K562 (cell line): ENCODE measurements around the gene FANCG. TPM values are rescaled to one million over a fixed set of nuclear protein-coding genes. Genes with fewer than 3 reads are reported as not detected.

Source experiments
- CBFB ChIP-seq: sonication (generic); formaldehyde crosslinking; IDR thresholded peaks from 2 replicates; pipeline ENCODE4 v1.4.0; 2020; ENCODE audit warnings: mild to moderate bottlenecking, missing genetic modification reagents
- CREB1 ChIP-seq, 2 experiments: sonication (generic) in 1 of 2; formaldehyde crosslinking in 1 of 2; IDR thresholded peaks; 2 replicates each; pipeline versions ENCODE4 v1.6.1 to v1.8.0; 2012 to 2022; ENCODE audit warnings: inconsistent platforms in 1 of 2, mild to moderate bottlenecking in 1 of 2, missing genetic modification reagents in 1 of 2, moderate library complexity in 1 of 2
- CREM ChIP-seq: IDR thresholded peaks from 2 replicates; pipeline ENCODE4 v1.6.1; 2014; ENCODE audit warnings: antibody characterized with exemption, low read depth
- CXXC5 ChIP-seq: fragments of 250-450 bp; sonication (Bioruptor Pico); IDR thresholded peaks from 2 replicates; pipeline ENCODE4 v1.8.0; 2022; ENCODE audit warnings: inconsistent platforms, mild to moderate bottlenecking, moderate library complexity
- DNMT1 ChIP-seq: fragments of 450-650 bp; IDR thresholded peaks from 2 replicates; pipeline ENCODE4 v1.6.1; 2016; ENCODE audit warnings: antibody characterized with exemption, mild to moderate bottlenecking
- HDAC8 ChIP-seq: fragments of 450-650 bp; IDR thresholded peaks from 2 replicates; pipeline ENCODE4 v1.6.1; 2016; ENCODE audit warnings: mild to moderate bottlenecking, missing genetic modification characterization, moderate library complexity, missing compliant biosample characterization
- KLF1 ChIP-seq: fragments of 450-650 bp; IDR thresholded peaks from 2 replicates; pipeline ENCODE4 v1.6.1; 2016; ENCODE audit warnings: missing genetic modification characterization, missing compliant biosample characterization
- MEIS2 ChIP-seq: fragments of 450-650 bp; IDR thresholded peaks from 2 replicates; pipeline ENCODE4 v1.6.1; 2014; ENCODE audit warnings: mild to moderate bottlenecking; ENCODE audit not compliant: partially characterized antibody
- MGA ChIP-seq: fragments of 450-650 bp; IDR thresholded peaks from 2 replicates; pipeline ENCODE4 v1.6.1; 2016; ENCODE audit warnings: mild to moderate bottlenecking, moderate library complexity
- PML ChIP-seq: IDR thresholded peaks from 2 replicates; pipeline ENCODE4 v1.6.1; 2012; ENCODE audit warnings: low read length, inconsistent platforms
- POLR2A ChIP-seq: fragments of 450-650 bp; conservative IDR thresholded peaks from 2 replicates; pipeline ENCODE4 v1.6.1; 2016
- POLR2B ChIP-seq: fragments of 450-650 bp; IDR thresholded peaks from 2 replicates; pipeline ENCODE4 v1.6.1; 2018; ENCODE audit warnings: low read depth; ENCODE audit not compliant: partially characterized antibody
- POLR2G ChIP-seq: fragments of 200-400 bp; formaldehyde crosslinking; IDR thresholded peaks from 2 replicates; pipeline ENCODE4 v1.6.1; 2017; ENCODE audit warnings: low read depth, mild to moderate bottlenecking, antibody characterized with exemption, low read length, moderate library complexity
- SMAD1 ChIP-seq: fragments of 150-350 bp; IDR thresholded peaks from 2 replicates; pipeline ENCODE4 v1.6.1; 2014; ENCODE audit warnings: low read length, low read depth; ENCODE audit not compliant: partially characterized antibody
- SRF ChIP-seq, 2 experiments: fragments of 250-450, 450-650 bp in 1 of 2; sonication (Bioruptor Pico) in 1 of 2; sonication (generic) in 1 of 2; formaldehyde crosslinking; IDR thresholded peaks; 2 replicates each; pipeline versions ENCODE4 v1.5.0 to v1.5.1; 2020 to 2022; ENCODE audit warnings: mild to moderate bottlenecking in 1 of 2, missing genetic modification reagents in 1 of 2
- SUPT5H ChIP-seq: fragments of 450-650 bp; IDR thresholded peaks from 2 replicates; pipeline ENCODE4 v1.6.1; 2016
- ZNF212 ChIP-seq: fragments of 450-650 bp; formaldehyde crosslinking; IDR thresholded peaks from 2 replicates; pipeline ENCODE4 v1.4.0; 2020; ENCODE audit warnings: mild to moderate bottlenecking
- ZNF311 ChIP-seq: fragments of 250-450 bp; sonication (Bioruptor Pico); IDR thresholded peaks from 2 replicates; pipeline ENCODE4 v1.4.0; 2020; ENCODE audit warnings: mild to moderate bottlenecking, moderate library complexity
- polyA plus RNA-seq, 8 experiments: library from polyadenylated mRNA; depleted of rRNA in 4 of 8; stranded (reverse) in 5 of 8; unstranded in 3 of 8; fragments of >200 nt; fragmentation: Nextera tagmentation in 2 of 8; fragmentation: Illumina TruSeq in 1 of 8; extraction: Ambion mirVana in 2 of 8; extraction: Trizol in 1 of 8; gene quantifications; 2 replicates each; pipeline versions ENCODE4 v1.2.1 to v1.2.3, GENCODE V29; 2011 to 2014; ENCODE audit warnings: inconsistent platforms in 1 of 8, missing spikeins in 1 of 8
- total RNA-seq, 7 experiments: library from RNA; depleted of rRNA in 6 of 7; stranded (reverse); fragments of >200 nt in 6 of 7; fragmentation: Illumina TruSeq in 2 of 7; extraction: Trizol in 2 of 7; gene quantifications; 2 replicates each; pipeline versions ENCODE4 v1.2.1 to v1.2.3, GENCODE V29; 2011 to 2021; ENCODE audit warnings: low replicate concordance in 1 of 7

Gene FANCG
- total and polyA plus RNA-seq, 9 of the 15 experiments (the other 6 are each of a cell fraction or from before 2014, with no cell fraction given): 7.5 to 43.9 (median 31.0) TPM

- TF ChIP-seq MGA: no peak
- TF ChIP-seq CREM: peak; percentile 97
- peak; percentile 58; the same call in 1 of the 2 replicates for TF ChIP-seq KLF1 (tag)
- TF ChIP-seq DNMT1: no peak
- TF ChIP-seq PML: peak; percentile 49; the same call in 1 of the 2 replicates
- no peak for TF ChIP-seq CBFB (CRISPR knock-in tag)
- TF ChIP-seq CXXC5: peak; percentile 72
- peak; percentile 44 for TF ChIP-seq MEIS2
- peak; percentile 89 for TF ChIP-seq CREB1 (IDR thresholded peaks at IDR 0.05)
- peak; percentile 91 for TF ChIP-seq CREB1 (CRISPR knock-in tag; IDR thresholded peaks at IDR 0.05)
- no peak for TF ChIP-seq ZNF212 (CRISPR knock-in tag)
- TF ChIP-seq POLR2A: peak; percentile 96
- no peak for TF ChIP-seq SMAD1
- peak; percentile 94 for TF ChIP-seq POLR2G
- TF ChIP-seq HDAC8: 0 out of 2 replicates have a peak, but pooled peaks have one; percentile 1
- 0 out of 4 replicates have a peak, but pooled peaks of 1 of the 2 experiments have one; percentile 22 for TF ChIP-seq SRF (CRISPR knock-in tag; IDR thresholded peaks at IDR 0.05)
- peak; percentile 81 for TF ChIP-seq POLR2B
- peak; percentile 91 for TF ChIP-seq SUPT5H
- TF ChIP-seq ZNF311 (CRISPR knock-in tag): no peak
These were observed 7.1 kb downstream of the FANCG start, which contains the start of gene VCP (continued) for GRCh38 chr9:35072461-35073278.
